Cardiac fibroblast (primary cell): ENCODE data around the gene PITX1.
"Not testable (repeated sequence)": the region's sequence is repeated elsewhere in the genome, so short reads cannot be mapped to it uniquely, and the experiment has no call there.

Source experiments
- DNase-seq, 2 donors: peaks; one replicate each; pipeline versions ENCODE4 v3.0.0 to v3.0.0-alpha.2; 2010; ENCODE audit warnings: low read depth in 2 of 2
- H3K4me3 ChIP-seq, 2 donors: replicated peaks in 1 of 2; 1 replicate in 1 of 2; 2 replicates in 1 of 2; pipeline ENCODE4 v1.5.1; 2011; ENCODE audit warnings: low read depth in 2 of 2, low read length in 2 of 2, mild to moderate bottlenecking in 2 of 2, moderate library complexity in 1 of 2
- CTCF ChIP-seq: IDR thresholded peaks from one replicate; pipeline ENCODE4 v1.5.1; 2011; ENCODE audit warnings: low read depth, mild to moderate bottlenecking, low read length, inconsistent platforms

PITX1 gene

GRCh38 chr5:134994560-134995156, 39.4 kb downstream of the PITX1 start:
- no peak overlapping the region for H3K4me3 ChIP-seq
- no peak for DNase-seq
- TF ChIP-seq CTCF: no peak

- no peak overlapping the region for H3K4me3 ChIP-seq
- DNase-seq: no peak
- no peak for TF ChIP-seq CTCF
Measured at GRCh38 chr5:134993161-134993560, 40.9 kb downstream of the PITX1 start.

- DNase-seq: no peak
- no peak for TF ChIP-seq CTCF
- no peak overlapping the region for H3K4me3 ChIP-seq
Measured at GRCh38 chr5:134992148-134992547, 41.9 kb downstream of the PITX1 start.

- not testable (repeated sequence) for H3K4me3 ChIP-seq, DNase-seq
Measured at GRCh38 chr5:134990183-134990582, 43.8 kb downstream of the PITX1 start.

- peak; percentile 5 to 46 for DNase-seq
- TF ChIP-seq CTCF: no peak
- no peak overlapping the region for H3K4me3 ChIP-seq
Measured at GRCh38 chr5:134989266-134989830, 44.7 kb downstream of the PITX1 start.

GRCh38 chr5:134982230-134982629, 51.8 kb downstream of the PITX1 start:
- DNase-seq: peak in 1 of 2 donors; percentile 6
- H3K4me3 ChIP-seq: no peak overlapping the region
- no peak for TF ChIP-seq CTCF

GRCh38 chr5:134979416-134979815, 54.6 kb downstream of the PITX1 start:
- H3K4me3 ChIP-seq: no peak overlapping the region
- no peak for DNase-seq
- TF ChIP-seq CTCF: no peak
